Measurements from ENCODE around the gene CEL.
"Not testable (repeated sequence)": the region's sequence is repeated elsewhere in the genome, so short reads cannot be mapped to it uniquely, and the experiment has no call there.

The CEL gene

DNA sequence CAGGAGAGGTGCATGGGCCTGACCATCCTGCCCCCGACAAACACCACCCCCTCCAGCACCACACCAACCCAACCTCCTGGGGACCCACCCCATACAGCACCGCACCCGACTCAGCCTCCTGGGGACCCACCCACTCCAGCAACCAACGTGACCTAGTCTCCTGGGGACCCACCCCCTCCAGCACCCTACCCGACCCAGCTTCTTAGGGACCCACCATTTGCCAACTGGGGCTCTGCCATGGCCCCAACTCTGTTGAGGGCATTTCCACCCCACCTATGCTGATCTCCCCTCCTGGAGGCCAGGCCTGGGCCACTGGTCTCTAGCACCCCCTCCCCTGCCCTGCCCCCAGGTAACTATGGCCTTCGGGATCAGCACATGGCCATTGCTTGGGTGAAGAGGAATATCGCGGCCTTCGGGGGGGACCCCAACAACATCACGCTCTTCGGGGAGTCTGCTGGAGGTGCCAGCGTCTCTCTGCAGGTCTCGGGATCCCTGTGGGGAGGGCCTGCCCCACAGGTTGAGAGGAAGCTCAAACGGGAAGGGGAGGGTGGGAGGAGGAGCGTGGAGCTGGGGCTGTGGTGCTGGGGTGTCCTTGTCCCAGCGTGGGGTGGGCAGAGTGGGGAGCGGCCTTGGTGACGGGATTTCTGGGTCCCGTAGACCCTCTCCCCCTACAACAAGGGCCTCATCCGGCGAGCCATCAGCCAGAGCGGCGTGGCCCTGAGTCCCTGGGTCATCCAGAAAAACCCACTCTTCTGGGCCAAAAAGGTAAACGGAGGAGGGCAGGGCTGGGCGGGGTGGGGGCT lies 4.6 kb downstream of the CEL start:
- no peak for DNase-seq

DNA sequence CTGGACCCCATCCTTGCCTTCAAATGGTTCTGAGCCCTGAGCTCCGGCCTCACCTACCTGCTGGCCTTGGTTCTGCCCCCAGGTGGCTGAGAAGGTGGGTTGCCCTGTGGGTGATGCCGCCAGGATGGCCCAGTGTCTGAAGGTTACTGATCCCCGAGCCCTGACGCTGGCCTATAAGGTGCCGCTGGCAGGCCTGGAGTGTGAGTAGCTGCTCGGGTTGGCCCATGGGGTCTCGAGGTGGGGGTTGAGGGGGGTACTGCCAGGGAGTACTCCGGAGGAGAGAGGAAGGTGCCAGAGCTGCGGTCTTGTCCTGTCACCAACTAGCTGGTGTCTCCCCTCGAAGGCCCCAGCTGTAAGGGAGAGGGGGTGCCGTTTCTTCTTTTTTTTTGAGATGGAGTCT lies 5.2 kb downstream of the CEL start:
- no peak for DNase-seq

DNA sequence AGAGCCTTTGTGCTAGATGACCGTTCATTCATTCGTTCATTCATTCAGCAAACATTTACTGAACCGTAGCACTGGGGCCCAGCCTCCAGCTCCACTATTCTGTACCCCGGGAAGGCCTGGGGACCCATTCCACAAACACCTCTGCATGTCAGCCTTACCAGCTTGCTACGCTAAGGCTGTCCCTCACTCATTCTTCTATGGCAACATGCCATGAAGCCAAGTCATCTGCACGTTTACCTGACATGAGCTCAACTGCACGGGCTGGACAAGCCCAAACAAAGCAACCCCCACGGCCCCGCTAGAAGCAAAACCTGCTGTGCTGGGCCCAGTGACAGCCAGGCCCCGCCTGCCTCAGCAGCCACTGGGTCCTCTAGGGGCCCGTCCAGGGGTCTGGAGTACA lies 6.0 kb downstream of the CEL start:
- no peak for DNase-seq

DNA sequence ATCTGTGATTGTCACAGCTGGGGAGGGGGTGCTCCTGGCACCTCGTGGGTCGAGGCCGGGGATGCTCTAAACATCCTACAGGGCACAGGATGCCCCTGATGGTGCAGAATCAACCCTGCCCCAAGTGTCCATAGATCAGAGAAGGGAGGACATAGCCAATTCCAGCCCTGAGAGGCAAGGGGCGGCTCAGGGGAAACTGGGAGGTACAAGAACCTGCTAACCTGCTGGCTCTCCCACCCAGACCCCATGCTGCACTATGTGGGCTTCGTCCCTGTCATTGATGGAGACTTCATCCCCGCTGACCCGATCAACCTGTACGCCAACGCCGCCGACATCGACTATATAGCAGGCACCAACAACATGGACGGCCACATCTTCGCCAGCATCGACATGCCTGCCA lies 6.7 kb downstream of the CEL start:
- DNase-seq: not testable (repeated sequence)

DNA sequence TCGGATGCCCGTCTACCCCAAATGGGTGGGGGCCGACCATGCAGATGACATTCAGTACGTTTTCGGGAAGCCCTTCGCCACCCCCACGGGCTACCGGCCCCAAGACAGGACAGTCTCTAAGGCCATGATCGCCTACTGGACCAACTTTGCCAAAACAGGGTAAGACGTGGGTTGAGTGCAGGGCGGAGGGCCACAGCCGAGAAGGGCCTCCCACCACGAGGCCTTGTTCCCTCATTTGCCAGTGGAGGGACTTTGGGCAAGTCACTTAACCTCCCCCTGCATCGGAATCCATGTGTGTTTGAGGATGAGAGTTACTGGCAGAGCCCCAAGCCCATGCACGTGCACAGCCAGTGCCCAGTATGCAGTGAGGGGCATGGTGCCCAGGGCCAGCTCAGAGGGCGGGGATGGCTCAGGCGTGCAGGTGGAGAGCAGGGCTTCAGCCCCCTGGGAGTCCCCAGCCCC lies 8.8 kb downstream of the CEL start:
- not testable (repeated sequence) for DNase-seq

DNA sequence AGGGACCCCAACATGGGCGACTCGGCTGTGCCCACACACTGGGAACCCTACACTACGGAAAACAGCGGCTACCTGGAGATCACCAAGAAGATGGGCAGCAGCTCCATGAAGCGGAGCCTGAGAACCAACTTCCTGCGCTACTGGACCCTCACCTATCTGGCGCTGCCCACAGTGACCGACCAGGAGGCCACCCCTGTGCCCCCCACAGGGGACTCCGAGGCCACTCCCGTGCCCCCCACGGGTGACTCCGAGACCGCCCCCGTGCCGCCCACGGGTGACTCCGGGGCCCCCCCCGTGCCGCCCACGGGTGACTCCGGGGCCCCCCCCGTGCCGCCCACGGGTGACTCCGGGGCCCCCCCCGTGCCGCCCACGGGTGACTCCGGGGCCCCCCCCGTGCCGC lies 9.2 kb downstream of the CEL start:
- DNase-seq: not testable (repeated sequence)

DNA sequence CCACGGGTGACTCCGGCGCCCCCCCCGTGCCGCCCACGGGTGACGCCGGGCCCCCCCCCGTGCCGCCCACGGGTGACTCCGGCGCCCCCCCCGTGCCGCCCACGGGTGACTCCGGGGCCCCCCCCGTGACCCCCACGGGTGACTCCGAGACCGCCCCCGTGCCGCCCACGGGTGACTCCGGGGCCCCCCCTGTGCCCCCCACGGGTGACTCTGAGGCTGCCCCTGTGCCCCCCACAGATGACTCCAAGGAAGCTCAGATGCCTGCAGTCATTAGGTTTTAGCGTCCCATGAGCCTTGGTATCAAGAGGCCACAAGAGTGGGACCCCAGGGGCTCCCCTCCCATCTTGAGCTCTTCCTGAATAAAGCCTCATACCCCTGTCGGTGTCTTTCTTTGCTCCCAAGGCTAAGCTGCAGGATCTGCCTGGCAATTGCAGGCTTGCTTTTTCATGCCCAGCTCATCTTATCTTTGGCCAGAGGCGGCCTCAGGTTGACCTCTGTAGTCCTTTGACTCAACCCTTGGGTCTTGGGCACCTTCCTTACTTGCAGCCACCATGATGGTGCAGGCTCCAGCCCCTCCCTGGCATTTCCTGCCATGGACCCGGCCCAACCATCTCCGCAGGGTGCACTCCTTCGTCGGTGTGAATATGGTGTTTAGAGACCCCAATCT lies 9.8 kb downstream of the CEL start:
- DNase-seq: no peak

DNA sequence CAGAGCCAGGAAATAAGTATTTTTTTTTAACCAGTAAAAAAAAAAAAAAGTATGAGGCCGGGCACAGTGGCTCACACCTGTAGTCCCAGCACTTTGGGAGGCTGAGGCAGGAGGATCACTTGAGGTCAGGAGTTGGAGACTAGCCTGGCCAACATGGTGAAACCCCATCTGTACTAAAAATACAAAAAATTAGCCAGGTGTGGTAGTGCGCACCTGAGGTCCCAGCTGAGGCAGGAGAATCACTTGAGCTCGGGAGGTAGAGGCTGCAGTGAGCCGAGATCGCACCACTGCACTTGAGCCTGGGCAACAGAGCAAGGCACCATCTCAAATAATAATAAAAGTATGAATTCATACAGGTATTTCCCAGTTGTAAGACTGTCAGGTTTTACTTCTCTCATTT lies 10.4 kb downstream of the CEL start:
- not testable (repeated sequence) for DNase-seq

DNA sequence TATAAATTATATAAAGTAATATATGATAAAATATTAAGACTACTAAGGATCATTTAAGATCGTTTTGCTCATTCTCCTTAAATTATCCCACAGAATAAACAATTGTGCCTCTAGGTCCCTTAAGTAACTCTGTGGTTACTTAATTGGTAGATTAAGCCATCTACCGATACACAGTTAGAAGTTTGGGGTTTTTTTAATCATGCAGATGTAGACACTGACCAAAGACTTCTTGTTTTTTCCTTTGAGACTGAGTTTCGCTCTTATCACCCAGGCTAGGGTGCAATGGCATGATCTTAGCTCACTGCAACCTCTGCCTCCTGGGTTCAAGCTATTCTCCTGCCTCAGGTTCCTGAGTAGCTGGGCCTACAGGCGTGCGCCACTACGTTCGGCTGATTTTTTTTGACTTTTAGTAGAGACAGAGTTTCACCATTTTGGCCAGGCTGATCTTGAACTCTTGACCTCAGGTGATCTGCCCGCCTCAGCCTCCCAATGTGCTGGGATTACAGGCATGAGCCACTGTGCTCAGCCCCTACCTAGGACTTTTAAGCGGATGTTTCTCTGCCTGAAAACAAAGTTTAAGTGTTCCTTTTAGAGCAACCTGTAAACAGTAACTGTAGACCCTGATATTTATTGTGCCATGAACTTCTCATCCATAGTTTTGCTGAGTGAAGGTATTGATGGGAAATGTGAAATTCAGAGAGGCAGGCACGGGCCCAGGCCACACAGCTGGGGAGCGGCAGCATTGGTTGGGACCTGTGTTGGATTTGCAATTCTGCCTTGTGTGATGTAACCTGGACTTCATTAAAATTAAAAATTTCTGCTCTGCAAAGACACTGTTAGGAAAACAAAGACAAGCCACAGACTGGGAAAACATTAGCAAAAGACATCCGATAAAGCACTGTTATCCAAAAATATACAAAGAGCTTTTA lies 11.6 kb downstream of the CEL start:
- DNase-seq: no peak

DNA sequence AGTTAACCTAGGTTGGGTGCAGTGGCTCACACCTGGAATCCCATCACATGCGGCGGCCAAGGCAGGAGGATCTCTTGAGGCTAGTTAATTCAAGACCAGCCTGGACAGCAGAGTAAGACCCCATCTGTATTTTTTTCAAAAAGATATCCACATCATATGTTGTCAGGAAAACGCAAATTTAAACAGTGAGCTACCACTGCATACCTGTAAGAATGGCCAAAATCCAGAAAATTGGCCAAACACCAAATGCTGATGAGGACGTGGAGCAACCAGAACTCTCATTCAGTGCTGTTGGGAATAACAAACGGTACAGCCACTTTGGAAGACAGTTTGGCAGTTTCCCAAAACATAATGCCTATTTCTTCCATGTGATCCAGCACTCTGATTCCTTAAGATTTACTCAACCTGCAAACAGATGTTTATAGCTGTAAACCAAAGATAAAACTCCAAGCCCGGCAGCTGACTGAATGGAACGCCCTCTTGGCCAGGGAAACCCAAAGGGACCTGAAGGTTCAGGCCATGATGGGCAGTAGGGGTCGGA lies 12.4 kb downstream of the CEL start:
- no peak for DNase-seq

DNA sequence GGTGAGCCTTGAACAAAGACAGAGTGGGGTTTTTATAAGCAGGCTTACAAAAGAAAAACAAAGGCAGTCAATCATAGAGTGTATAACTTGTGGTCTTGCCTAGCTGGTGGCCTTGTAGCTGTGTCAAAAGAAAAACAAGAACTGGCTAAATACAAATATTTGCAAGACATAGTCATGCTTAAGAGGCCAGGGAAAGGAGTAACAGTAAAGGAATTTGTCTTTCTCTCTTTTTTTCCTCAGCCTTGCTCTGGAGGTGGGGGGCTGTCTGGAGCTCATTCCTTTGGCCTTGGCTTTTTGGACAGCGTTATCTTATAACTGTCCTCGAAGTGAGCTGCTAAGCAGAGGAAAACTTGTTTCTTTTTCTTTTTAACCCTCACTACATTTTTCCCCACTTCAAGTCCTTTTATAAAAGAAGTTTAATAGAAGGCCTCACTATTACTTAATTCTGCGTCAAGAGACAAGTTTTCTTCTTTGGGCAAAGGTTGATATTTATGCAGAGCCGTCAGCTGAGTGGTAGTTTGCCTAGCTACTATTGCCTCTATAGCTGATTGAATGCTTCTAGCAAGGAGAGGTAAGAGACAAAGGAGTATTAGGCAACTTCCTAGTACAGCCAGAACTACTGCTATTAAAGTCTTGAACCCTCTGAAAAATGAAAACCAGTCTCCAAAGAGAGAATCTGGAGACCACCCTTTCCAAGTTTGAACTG lies 14.3 kb downstream of the CEL start:
- DNase-seq: no peak

DNA sequence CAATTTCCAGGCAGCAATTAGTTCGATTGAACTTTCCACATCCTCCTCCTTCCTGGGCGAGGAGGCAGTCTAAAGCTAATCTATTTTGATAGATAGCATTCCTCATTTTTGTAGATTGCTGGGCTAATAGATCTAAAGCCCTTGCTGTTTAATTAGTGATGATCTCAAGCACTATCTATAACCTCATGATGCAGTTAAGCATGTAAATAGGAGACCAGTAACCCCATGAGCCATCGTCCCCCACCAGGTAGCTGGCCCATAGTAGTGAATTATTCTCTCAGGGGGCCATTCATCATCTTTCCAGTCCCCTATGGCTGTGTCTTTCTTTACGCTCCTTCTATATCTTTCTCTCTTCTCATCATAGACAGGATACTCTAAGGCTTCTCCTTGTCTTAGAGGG lies 14.9 kb downstream of the CEL start:
- no peak for DNase-seq

DNA sequence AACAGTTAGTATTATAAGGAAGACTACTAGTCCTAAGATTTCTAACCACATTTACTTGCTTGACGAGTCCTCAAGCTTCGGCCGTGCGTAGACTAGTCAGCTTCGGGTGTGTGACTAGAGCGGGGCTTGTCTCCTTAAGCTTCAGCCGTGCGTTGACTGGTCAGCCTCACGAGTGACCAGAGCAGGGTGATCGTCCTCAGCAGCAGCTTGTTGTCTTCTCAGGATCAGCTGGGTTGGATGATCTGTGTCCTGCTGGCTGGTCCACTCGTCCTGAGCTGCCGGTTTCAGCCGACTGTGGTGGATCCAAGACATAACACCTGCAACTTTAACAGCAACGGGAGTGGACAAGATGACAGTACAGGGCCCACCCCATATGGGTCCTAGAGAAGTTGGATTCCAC lies 16.7 kb downstream of the CEL start:
- no peak for DNase-seq

DNA sequence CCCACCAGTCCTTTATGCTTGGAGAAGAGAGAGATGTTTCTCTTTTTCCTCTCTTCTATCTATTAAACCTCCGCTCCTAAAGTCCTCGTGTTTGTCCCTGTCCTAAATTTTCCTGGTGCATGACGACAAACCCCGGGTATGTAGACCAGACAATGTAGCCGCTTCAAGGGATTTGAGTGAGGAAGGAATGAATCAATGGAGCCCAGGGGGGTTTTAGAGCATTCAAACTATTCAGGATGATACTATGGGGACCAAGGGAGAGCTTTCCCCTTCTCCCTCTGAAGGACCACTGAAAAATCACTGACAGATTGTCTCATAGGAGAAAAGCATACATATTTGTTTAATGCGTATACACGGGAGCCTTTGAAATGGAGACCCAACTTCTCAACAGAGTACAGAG lies 18.4 kb downstream of the CEL start:
- DNase-seq: no peak

DNA sequence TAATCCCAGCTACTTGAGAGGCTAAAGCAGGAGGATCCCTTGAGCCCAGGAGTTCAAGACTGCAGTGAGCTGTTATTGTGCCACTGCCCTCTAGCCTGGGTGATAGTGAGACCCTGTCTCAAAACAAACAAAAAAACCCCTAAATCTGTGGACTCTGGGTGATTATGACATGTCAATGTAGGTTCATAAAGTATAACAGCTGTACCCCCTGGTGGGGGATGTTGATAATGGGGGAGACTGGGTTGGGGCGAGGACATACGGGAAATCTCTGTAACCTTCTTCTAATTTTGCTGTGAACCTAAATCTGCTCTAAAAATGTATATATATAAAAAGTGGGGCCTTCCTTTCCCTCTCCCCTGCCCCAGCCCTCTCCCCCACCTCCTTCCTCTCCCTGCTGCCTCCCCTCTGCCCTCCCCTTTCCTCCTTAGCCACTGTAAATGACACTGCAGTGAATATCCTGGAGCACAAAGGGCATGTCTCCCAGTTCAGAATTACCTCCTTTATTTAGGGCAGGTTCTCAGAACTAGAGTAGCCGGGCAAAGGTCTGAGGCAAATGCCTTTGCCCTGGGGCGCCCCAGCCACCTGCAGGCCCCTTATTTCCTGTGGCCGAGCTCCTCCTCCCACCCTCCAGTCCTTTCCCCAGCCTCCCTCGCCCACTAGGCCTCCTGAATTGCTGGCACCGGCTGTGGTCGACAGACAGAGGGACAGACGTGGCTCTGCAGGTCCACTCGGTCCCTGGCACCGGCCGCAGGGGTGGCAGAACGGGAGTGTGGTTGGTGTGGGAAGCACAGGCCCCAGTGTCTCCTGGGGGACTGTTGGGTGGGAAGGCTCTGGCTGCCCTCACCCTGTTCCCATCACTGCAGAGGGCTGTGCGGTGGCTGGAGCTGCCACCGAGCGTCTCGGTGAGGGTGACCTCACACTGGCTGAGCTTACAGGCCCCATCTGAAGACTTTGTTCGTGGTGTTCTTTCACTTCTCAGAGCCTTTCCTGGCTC lies 19.3 kb downstream of the CEL start:
- DNase-seq: not testable (repeated sequence)

DNA sequence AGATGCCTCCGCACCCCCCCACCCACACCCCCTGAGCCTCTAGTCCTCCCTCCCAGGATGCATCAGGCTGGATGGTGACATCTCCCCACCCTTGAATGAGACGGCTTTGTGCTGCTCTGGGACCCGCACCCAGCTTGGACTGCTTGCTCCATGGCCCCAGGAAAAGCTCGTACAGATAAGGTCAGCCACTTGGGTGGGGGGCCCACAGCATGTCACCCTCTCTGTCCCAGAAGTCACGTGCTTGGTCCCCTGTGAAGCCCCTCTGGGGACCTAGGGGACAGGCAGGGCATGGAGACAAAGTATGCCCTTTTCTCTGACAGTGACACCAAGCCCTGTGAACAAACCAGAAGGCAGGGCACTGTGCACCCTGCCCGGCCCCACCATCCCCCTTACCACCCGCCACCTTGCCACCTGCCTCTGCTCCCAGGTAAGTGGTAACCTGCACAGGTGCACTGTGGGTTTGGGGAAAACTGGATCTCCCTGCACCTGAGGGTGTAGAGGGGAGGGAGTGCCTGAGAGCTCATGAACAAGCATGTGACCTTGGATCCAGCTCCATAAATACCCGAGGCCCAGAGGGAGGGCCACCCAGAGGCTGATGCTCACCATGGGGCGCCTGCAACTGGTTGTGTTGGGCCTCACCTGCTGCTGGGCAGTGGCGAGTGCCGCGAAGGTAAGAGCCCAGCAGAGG lies 20.3 kb downstream of the CEL start:
- DNase-seq: peak; percentile 46

DNA sequence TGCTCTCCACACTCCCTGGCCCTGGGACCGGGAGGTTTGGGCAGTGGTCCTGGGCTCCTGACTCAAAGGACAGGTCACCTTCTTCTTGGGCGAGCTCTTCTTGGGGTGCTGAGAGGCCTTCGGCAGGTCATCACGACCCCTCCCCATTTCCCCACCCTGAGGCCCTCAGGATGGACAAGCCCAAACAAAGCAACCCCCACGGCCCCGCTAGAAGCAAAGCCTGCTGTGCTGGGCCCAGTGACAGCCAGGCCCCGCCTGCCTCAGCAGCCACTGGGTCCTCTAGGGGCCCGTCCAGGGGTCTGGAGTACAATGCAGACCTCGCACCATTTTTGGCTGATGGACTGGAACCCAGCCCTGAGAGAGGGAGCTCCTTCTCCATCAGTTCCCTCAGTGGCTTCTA lies 21.9 kb downstream of the CEL start:
- DNase-seq: not testable (repeated sequence)

DNA sequence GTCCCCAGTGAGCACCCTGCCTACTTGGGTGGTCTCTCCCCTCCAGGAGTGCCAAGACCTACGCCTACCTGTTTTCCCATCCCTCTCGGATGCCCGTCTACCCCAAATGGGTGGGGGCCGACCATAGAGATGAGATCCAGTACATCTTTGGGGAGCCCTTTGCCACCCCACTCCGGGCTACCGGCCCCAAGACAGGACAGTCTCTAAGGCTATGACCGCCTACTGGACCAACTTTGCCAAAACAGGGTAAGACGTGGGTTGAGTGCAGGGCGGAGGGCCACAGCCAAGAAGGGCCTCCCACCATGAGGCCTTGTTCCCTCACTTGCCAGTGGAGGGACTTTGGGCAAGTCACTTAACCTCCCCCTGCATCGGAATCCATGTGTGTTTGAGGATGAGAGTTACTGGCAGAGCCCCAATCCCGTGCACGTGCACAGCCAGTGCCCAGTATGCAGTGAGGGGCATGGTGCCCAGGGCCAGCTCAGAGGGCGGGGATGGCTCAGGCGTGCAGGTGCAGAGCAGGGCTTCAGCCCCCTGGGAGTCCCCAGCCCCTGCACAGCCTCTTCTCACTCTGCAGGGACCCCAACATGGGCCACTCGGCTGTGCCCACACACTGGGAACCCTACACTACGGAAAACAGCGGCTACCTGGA lies 24.6 kb downstream of the CEL start:
- DNase-seq: not testable (repeated sequence)

DNA sequence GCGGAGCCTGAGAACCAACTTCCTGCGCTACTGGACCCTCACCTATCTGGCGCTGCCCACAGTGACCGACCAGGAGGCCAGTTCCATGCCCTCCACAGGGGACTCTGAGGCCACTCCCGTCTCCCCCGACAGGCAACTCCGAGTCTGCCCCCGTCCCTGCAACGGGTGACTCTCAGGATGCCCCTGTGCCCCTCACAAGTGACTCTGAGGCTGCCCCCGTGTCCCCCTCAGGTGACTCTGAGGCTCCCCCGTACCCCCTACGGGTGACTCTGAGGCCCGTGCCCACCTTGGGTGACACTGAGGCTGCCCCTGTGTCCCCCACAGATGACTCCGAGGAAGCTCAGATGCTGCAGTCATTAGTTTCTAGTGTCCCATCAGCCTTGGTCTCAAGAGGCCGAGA lies 25.1 kb downstream of the CEL start:
- no peak for DNase-seq

Measured in NCI-H774 (cell line).